GM12878 (cell line): Measurements from ENCODE around the gene ADGRD2. TPM values are rescaled to one million over a fixed set of nuclear protein-coding genes. Genes with fewer than 3 reads are reported as not detected.

ENCODE experiments used
- ATAC-seq: fragments of 200-7000 bp; cut with Tn5 transposase; 3 replicates; pipeline ENCODE4 v1.9.1; 2020; ENCODE audit warnings: mild to moderate bottlenecking, moderate library complexity
- BruUV-seq: library from RNA; stranded (reverse); fragments of 400-500 nt; replicated peaks from 2 replicates; lab custom pipeline; 2021; lab: Mats Ljungman, UMichigan
- CTCF ChIA-PET: fragments of 300-600 bp; sonication (Branson Sonifier 250); formaldehyde crosslinking; extraction: SDS; loops from one replicate; lab custom pipeline; 2021; ENCODE audit warnings: inconsistent platforms; lab: Yijun Ruan, JAX
- POLR2A ChIA-PET: fragments of 350-600 bp; formaldehyde crosslinking; extraction: SDS; loops from one replicate; lab custom pipeline; 2021; ENCODE audit warnings: inconsistent platforms; lab: Charles Lee
- RAD21 ChIA-PET: fragments of 300-600 bp; sonication (Branson Sonifier 250); formaldehyde crosslinking; loops from one replicate; lab custom pipeline; 2023; ENCODE audit warnings: antibody characterized with exemption; ENCODE audit not compliant: unreplicated experiment; lab: Charles Lee
- SMC1A ChIA-PET: fragments of 300-600 bp; sonication (Branson Sonifier 250); formaldehyde crosslinking; loops from one replicate; lab custom pipeline; 2023; ENCODE audit not compliant: unreplicated experiment, uncharacterized antibody; lab: Charles Lee
- DNase-seq: peaks from one replicate; pipeline ENCODE4 v3.0.0-alpha.2; 2011; ENCODE audit warnings: low read depth, low spot score
- FAIRE-seq: peaks from 3 replicates; lab custom pipeline; 2011; peaks lifted over from hg19 to GRCh38; lab: Jason Lieb, UNC
- H2AFZ ChIP-seq: 2 replicates; pipeline ENCODE4 v1.6.0; 2011; ENCODE audit warnings: low read depth, low read length, control low read depth; ENCODE audit not compliant: control insufficient read depth
- H3K27ac ChIP-seq: 2 replicates; pipeline ENCODE4 v1.5.1; 2011; ENCODE audit warnings: control low read depth; ENCODE audit not compliant: control insufficient read depth, insufficient read depth
- H3K27me3 ChIP-seq, 2 experiments: replicated peaks in 1 of 2; 2 replicates each; pipeline versions ENCODE4 v1.6.0 to v1.6.1; 2011; ENCODE audit warnings: low read length in 1 of 2; ENCODE audit not compliant: control insufficient read depth in 2 of 2, insufficient read depth in 2 of 2
- H3K36me3 ChIP-seq, 2 experiments: 2 replicates each; pipeline ENCODE4 v1.5.1; 2011; ENCODE audit warnings: low read length in 1 of 2; ENCODE audit not compliant: control insufficient read depth in 2 of 2, insufficient read depth in 2 of 2
- H3K4me1 ChIP-seq: 2 replicates; pipeline ENCODE4 v1.6.1; 2011; ENCODE audit warnings: mild to moderate bottlenecking, low read length, moderate library complexity, mixed read lengths; ENCODE audit not compliant: control insufficient read depth, insufficient read depth
- H3K4me2 ChIP-seq: 2 replicates; pipeline ENCODE4 v1.6.0; 2011; ENCODE audit warnings: control low read depth; ENCODE audit not compliant: control insufficient read depth, insufficient read depth
- H3K4me3 ChIP-seq: fragments of 200-600 bp; sonication (generic); 2 replicates; pipeline ENCODE4 v1.5.1; 2016
- H3K79me2 ChIP-seq: 2 replicates; pipeline ENCODE4 v1.6.0; 2011; ENCODE audit warnings: low read length; ENCODE audit not compliant: control insufficient read depth, insufficient read depth
- H3K9ac ChIP-seq: 2 replicates; pipeline ENCODE4 v1.8.0; 2011; ENCODE audit warnings: low read length, control low read depth, mixed read lengths; ENCODE audit not compliant: control insufficient read depth, insufficient read depth
- H3K9me3 ChIP-seq: replicated peaks from 3 replicates; pipeline ENCODE4 v1.5.1; 2011; ENCODE audit warnings: mild to moderate bottlenecking, low read length; ENCODE audit not compliant: control insufficient read depth, insufficient read depth
- H4K20me1 ChIP-seq: 2 replicates; pipeline ENCODE4 v1.6.0; 2011; ENCODE audit not compliant: control insufficient read depth, insufficient read depth
- RAD51 ChIP-seq: fragments of 450-650 bp; IDR thresholded peaks from 2 replicates; pipeline ENCODE4 v1.6.1; 2016; ENCODE audit warnings: moderate library complexity, mild to moderate bottlenecking, inconsistent platforms
- TAF1 ChIP-seq: IDR thresholded peaks from 2 replicates; pipeline ENCODE4 v1.6.1; 2011; ENCODE audit warnings: mild to moderate bottlenecking, low read depth, low read length, borderline replicate concordance
- WRNIP1 ChIP-seq: IDR thresholded peaks from 2 replicates; pipeline ENCODE4 v1.6.1; 2011; ENCODE audit warnings: low read depth, low read length, improper control_type of control experiment, borderline replicate concordance
- WGBS: methylation state at CpG from one replicate; pipeline ENCODE4 v1.1.6; 2016; ENCODE audit warnings: low lambda C conversion rate; ENCODE audit not compliant: insufficient replicate concordance, insufficient coverage; ENCODE audit errors: missing lambda C conversion rate; 5-methylcytosine and 5-hydroxymethylcytosine counted together
- in situ Hi-C: fragments of 300-500 bp; cut with MboI; formaldehyde crosslinking; loops from 9 replicates; pipeline ENCODE4 v1.14.3; 2018; ENCODE audit warnings: mixed read lengths
- intact Hi-C: fragments of 100-400 bp; cut with micrococcal nuclease; formaldehyde crosslinking; loops from one replicate; pipeline ENCODE4 v1.14.2; 2022; ENCODE audit not compliant: unreplicated experiment
- polyA plus RNA-seq, 11 experiments: library from polyadenylated mRNA; depleted of rRNA in 4 of 11; unstranded in 6 of 11; stranded (reverse) in 5 of 11; fragments of >200 nt; fragmentation: Nextera tagmentation in 4 of 11; fragmentation: Illumina TruSeq in 1 of 11; extraction: Ambion mirVana in 4 of 11; extraction: Trizol in 1 of 11; gene quantifications; 1 replicate in 1 of 11; 2 replicates in 10 of 11; pipeline versions ENCODE4 v1.2.1 to v1.2.3, GENCODE V29; 2011 to 2016; ENCODE audit warnings: inconsistent platforms in 2 of 11, missing spikeins in 2 of 11, low read depth in 1 of 11
- total RNA-seq, 4 experiments: library from RNA; depleted of rRNA in 3 of 4; stranded (reverse); fragments of >200 nt in 3 of 4; fragmentation: Illumina TruSeq in 1 of 4; extraction: Trizol in 1 of 4; gene quantifications; 2 replicates each; pipeline versions ENCODE4 v1.2.1 to v1.2.3, GENCODE V29; 2013 to 2021
- TF ChIP-seq, protein P1 (sequence below): fragments of 150-350 bp; IDR thresholded peaks from 2 replicates; pipeline ENCODE4 v1.6.1; 2014; ENCODE audit warnings: mild to moderate bottlenecking, low read depth, low read length

ADGRD2 gene
- total and polyA plus RNA-seq, 10 of the 15 experiments (the other 5 are each of a cell fraction or from before 2014, with no cell fraction given), result not detected

- Histone ChIP-seq H3K4me2 (no peak overlapping the region), H2AFZ (no peak overlapping the region), H3K9me3 (no peaks in the 10 kb centered on the region)
- DNase-seq (no peak), FAIRE-seq (no peak)
- CTCF ChIA-PET, result no interaction called here
- no TSS peak for BruUV-seq
- no peak for TF ChIP-seq TAF1
- TF ChIP-seq WRNIP1, result no peak
- TF ChIP-seq, protein P1, sequence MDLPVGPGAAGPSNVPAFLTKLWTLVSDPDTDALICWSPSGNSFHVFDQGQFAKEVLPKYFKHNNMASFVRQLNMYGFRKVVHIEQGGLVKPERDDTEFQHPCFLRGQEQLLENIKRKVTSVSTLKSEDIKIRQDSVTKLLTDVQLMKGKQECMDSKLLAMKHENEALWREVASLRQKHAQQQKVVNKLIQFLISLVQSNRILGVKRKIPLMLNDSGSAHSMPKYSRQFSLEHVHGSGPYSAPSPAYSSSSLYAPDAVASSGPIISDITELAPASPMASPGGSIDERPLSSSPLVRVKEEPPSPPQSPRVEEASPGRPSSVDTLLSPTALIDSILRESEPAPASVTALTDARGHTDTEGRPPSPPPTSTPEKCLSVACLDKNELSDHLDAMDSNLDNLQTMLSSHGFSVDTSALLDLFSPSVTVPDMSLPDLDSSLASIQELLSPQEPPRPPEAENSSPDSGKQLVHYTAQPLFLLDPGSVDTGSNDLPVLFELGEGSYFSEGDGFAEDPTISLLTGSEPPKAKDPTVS, result no peak
- TF ChIP-seq RAD51, result no peak
- TF ChIP-seq, all 136 proteins: peak for 0
- H4K20me1 ChIP-seq, result no peaks in the 10 kb centered on the region
- H3K27me3 ChIP-seq, result peaks cover 2% of the 10 kb centered on the region in 2 experiments; a peak in 2 of 4 replicates
- WGBS, result 68% methylated on average over 40 of the region's 40 CpGs
- SMC1A ChIA-PET, result interaction anchor here (0.6 kb wide), 1 partner anchor 11 kb away, joined by 3 read pairs; no protein-coding TSS in a partner anchor
- in situ Hi-C loops (no loop called here), intact Hi-C loops (no loop called here)
- RAD21 ChIA-PET, result no interaction called here
- no peak overlapping the region for H3K4me3 ChIP-seq
- H3K79me2 ChIP-seq, result no peaks in the 10 kb centered on the region
- H3K27ac ChIP-seq, result no peak overlapping the region
- no peak for ATAC-seq
- H3K36me3 ChIP-seq, result no peaks in the 10 kb centered on the region
- no peaks in the 10 kb centered on the region for H3K4me1 ChIP-seq
- POLR2A ChIA-PET, result no interaction called here
- H3K9ac ChIP-seq, result no peak overlapping the region
Observed at GRCh38 chr9:124487260-124488182, 37.3 kb downstream of the ADGRD2 start.
